ENCODE data around the gene HIGD1B. TPM values are rescaled to one million over a fixed set of nuclear protein-coding genes. Genes with fewer than 3 reads are reported as not detected.

Gene HIGD1B
- total RNA-seq, 1 donor from 2014 or later = not detected

Other genes starting within 250 kb of the HIGD1B start
- gene MEIOC, start 191.4 kb upstream of the HIGD1B start, total RNA-seq = 0.14 and 0.42 TPM in 2 replicates
- 42.7 and 43.9 TPM in 2 replicates for gene CCDC43, start 158.1 kb upstream of the HIGD1B start, total RNA-seq
- gene DBF4B, start 139.2 kb upstream of the HIGD1B start, total RNA-seq = 25.2 and 25.7 TPM in 2 replicates
- gene ADAM11, start 88.9 kb upstream of the HIGD1B start, total RNA-seq = 0.12 TPM in 2 replicates
- gene GJC1, start 17.6 kb upstream of the HIGD1B start, total RNA-seq = 6.1 and 7.5 TPM in 2 replicates
- gene EFTUD2, start 51.6 kb downstream of the HIGD1B start, total RNA-seq = 244 and 262 TPM in 2 replicates
- gene GFAP, start 67.6 kb downstream of the HIGD1B start, total RNA-seq = not detected in 2 replicates
- 42.1 and 42.7 TPM in 2 replicates for gene KIF18B, start 99.9 kb downstream of the HIGD1B start, total RNA-seq
- gene C1QL1, start 120.4 kb downstream of the HIGD1B start, total RNA-seq = 0.21 and 0.42 TPM in 2 replicates
- 24.6 and 25.4 TPM in 2 replicates for gene DCAKD, start 203.7 kb downstream of the HIGD1B start, total RNA-seq
- gene NMT1, start 213.4 kb downstream of the HIGD1B start, total RNA-seq = 176 and 182 TPM in 2 replicates

All from activated CD4-positive, alpha-beta T cell treated with anti-CD3 and anti-CD28 coated beads, Interleukin-2, amount 10 ng/mL, durations not matched to agents 24 days and 14 days (primary cell).